IPS DF 4.7 (cell line): ENCODE results near the gene TPPP.
"Not testable (repeated sequence)": the region's sequence is repeated elsewhere in the genome, so short reads cannot be mapped to it uniquely, and the experiment has no call there.

Source experiments
- DNase-seq: peaks from one replicate; pipeline ENCODE4 v3.0.0-alpha.2; 2013; ENCODE audit warnings: low spot score; ENCODE audit errors: extremely low read depth

TPPP gene

DNA sequence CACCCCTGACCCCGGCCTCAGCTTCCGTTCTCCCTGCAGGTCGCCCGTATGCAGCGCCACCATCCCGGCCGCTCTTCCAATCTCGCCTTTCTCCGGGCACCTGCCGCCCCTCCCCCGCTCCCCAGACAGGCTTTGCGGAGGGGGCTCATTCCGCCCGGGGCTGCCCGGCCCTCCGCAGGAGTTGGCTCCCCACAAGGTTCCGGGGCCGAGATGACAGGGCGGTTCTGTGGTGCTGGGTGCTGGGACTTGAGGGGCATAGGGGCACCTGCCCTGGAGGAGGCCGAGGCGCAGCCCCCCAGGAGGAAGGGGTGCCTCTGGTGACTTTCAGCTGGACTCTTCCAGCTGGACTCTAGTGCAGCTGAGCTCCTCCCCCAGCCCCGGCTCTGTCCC, 885 bp upstream of the TPPP start:
- DNase-seq: not testable (repeated sequence)

DNA sequence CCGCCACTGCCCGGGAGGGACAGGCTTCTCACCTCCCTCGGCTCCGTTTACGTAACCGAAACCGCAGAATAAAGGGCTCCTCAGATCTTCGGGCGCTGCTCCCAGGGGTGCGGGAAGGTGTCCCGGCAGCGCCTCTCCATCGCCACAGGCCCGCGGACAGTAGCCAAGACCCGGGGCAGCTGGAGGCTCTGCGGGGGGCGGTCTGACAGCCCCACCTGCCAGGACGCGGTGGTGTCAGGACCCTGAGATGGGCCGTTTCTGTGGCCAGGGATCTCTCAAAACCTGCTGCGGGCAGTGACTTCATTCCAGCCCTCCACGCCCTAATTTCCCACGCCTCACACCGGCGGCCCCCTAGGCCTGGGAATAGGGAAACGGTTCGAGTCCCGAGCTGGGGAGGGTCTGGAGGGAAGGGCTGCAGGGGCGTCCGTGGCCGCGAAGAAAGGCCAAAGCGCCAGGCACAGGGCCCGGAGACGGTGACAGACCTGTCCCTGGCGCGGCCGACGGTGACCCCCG, 567 bp downstream of the TPPP start:
- not testable (repeated sequence) for DNase-seq

DNA sequence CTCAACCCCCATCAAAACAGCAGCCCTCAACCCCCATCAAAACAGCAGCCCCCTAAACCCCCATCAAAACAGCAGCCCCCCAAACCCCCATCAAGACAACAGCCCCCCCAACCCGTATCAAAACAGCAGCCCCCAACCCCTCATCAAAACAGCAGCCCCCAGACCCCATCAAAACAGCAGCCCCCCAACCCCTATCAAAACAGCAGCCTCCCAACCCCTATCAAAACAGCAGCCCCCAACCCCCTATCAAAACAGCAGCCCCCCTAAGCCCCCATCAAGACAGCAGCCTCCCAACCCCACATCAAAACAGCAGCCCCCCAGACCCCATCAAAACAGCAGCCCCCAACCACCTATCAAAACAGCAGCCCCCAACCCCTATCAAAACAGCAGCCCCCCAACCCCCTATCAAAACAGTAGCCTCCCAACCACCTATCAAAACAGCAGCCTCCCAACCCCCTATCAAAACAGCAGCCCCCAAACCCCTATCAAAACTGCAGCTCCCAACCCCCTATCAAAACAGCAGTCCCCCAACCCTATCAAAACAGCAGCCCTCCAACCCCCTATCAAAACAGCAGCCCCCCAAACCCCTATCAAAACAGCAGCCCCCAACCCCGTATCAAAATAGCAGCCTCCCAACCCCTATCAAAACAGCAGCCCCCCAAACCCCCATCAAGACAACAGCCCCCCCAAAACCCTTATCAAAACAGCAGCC, 1.2 kb downstream of the TPPP start:
- no peak for DNase-seq

DNA sequence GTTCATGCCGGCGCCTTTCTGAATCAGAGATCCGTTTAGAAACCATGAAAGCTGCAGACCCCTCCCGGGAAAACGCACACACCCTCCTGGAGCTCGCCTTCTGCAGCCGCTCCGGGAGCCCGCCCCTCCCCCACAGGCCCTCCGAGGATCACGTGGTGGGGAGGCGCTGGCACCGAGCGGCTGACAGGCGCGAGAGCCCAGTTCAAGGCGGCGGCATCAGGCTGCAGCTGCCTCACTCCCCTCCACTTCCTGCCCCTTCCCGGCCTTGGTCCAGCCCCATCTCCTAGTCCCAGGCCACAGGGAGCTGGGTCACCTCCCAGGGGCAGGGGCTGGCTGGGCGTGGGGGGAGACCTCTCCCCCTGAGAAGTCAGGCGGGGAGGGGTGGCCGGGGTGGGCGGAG, 2.1 kb downstream of the TPPP start:
- not testable (repeated sequence) for DNase-seq

DNA sequence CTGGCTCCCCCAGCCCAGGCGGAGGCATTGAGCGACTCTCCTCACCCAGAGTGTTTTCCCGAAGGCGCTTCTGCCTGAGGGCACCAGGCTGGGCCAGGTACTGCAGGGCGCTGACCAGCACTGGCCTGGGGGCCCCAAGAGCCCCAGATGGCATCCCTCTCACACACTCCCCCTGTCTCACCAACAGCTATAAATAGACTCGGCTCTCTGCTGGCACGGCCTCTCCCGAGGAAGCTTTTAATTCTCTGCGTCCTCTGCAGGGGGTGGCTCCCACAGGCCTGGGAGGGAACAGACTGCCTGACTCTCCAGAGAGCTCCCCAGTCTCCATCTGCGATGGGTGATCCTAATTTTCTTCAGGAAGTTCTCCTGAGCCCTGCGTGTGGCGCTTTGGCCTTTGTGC, 2.9 kb downstream of the TPPP start:
- DNase-seq: not testable (repeated sequence)

DNA sequence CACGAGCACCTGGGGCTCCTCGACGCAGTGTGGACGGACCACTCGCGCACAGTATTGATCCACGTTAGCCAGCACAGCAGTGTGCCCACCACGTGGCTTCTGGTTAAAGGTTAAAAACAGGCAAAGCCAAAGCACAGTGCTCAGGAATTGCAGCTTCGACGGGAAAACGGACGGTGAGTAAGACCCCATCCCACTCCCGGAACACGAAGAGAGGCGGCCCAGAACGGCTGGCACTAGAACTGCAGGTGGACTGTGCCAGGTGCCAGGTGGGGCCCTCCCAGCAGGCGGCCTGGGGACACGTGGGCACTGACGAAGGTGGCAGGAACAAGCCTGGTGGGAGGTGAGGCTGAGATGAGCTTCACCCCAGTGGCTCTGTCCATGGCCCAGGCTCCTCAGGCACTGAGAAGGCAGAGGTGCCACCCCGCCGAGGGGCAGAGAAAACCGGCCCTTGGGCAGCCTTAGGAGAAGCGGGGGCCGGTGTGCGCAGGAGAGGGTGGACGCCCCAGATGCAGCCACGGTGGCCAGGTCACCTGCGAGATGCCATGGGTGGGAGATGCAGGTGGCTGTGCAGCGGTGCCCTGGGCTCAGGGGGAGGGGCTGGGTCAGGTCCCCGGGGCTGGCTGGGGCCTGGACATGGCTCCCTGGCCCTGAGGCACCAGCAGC, 4.7 kb downstream of the TPPP start:
- DNase-seq: not testable (repeated sequence)

DNA sequence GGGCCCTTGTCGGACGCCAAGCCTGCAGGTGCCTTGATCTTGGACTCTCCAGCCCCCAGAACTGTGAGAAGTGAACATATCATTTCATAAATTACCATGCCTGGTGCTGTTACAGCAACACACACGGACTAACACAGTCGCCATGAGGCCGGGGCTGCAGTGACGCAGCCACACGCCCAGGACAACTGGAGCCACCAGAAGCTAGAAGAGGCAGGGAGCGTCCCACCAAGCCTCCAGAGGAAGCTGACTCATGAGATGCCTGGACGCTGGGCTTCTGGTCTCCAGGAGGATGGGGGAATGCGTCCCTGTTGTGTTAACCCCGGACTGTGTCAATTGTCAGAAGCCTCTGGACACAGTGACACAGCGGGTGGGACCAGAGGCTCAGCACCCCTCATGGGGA, 6.2 kb downstream of the TPPP start:
- DNase-seq: not testable (repeated sequence)

DNA sequence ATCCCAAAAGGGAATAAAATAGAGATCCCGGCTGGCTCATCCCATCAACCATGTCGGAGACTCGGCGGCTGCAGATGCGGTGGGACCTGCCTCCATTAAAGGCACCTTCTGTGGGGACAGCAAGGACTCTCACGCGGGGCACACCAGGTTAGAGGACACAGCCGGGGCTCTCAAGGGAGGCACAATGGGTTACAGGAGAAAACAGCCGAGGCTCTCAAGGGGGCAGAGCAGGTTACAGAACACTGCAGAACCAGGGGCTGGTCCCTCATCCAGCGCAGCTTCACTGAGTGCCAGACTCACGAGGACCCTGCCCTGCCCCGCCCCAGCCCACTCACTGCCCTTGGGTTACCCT, 7.0 kb downstream of the TPPP start:
- DNase-seq: not testable (repeated sequence)

DNA sequence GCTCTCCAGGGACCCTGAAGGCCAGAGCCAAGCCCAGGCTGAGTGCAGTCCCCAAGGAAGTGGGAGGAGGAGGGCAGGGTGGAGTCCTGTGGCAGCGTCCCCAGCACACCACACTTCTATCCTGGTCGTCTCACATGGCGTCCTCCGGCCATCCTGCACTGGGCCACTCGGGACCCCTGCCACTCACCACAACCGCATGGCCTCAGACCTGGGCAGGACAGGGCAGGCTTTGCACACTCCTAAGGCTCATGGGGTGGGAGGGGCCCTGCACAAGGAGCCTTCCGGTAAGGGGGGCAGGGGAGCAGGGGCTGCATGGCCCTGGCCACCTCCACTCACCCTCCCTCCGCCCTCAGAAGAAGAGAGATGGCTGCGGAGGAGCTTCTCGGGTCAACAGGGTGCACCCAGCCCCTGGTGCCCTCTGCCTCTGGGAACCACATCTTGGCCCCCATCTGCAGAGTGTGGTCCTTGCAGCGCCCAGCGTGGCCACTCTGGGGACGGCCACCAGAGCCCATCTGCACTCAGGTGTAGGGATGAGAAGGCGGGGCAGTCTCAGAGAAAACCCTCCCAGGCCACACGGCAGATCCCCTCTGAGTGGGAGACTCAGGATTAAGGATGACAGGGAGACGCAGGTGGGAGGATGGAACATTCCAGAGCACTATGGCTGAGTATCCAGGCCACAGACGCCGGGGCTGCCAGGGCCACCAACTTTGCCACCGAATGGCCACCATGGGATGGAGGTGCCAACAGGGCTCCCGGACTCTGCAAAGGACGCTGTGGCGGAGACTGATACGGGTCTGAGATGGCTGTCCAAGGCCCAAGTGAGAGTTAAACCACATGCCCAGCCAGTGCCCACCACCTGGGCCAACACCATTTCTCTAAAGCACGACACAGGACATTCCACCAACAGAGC, 7.6 kb downstream of the TPPP start:
- DNase-seq: no peak

DNA sequence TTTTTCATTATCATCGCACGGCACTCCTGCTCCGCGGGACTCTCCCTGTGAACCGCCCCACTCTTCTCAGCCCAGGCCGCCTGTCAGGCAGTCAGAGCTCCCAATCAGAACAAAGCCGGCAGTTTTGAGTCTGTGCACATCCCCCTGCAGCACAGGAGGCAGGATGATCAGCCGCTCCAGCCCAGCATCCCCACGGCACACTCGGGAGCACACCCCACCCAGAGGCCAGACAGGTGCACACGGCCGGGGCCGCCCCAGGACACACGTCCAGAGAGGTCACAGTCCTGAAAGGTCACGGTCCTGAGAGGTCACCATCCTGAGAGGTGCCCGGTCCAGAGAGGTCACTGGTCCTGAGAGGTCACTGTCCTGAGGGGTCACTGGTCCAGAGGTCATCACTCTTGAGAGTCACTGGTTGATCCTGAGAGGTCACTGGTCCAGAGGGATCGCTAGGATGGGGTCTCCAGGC, 8.4 kb downstream of the TPPP start:
- no peak for DNase-seq

DNA sequence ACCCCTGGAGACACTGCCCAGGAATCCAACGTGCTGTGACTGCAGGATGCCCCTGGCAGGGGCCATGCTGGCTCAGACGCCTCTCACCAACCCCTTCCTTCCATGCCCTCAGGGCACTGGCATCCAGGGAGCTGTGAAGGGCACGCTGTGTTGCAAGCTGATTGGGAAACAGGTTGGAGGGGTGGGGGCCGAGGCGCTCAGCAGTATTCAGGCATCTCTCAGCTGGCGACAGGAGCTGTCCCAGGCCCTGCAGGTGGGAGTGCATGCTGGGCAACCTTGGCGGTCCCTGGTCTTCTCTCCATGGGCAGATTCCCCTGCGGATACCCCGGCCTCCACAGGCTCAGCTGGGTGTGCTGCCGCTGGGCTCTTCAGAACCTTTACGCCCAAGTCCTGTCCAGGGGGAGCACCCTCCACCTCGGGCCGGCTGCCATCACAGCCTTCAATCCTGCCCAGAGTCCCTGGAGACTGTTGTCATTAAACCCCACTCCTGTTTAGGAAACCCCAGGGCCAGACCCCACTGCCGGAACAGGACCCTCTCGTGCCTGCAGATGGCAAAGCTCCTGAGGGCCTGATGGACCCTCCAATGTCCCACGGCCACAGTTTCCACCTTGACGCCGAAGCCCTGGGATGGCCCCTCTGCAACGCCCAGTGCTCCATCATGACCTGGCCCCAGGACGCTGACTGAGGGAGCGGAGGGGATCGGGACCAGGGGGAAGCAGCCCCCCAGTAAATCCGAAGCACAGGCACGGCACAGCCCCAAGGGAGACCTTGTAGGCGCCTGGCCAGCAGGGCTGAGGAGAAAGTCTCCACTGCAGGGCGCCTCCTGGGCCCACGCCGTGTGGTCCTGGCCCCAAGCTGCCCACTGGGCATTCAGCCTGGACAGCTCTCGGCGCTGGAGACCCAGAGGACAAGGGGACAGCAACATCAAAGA, 9.3 kb downstream of the TPPP start:
- DNase-seq: no peak

DNA sequence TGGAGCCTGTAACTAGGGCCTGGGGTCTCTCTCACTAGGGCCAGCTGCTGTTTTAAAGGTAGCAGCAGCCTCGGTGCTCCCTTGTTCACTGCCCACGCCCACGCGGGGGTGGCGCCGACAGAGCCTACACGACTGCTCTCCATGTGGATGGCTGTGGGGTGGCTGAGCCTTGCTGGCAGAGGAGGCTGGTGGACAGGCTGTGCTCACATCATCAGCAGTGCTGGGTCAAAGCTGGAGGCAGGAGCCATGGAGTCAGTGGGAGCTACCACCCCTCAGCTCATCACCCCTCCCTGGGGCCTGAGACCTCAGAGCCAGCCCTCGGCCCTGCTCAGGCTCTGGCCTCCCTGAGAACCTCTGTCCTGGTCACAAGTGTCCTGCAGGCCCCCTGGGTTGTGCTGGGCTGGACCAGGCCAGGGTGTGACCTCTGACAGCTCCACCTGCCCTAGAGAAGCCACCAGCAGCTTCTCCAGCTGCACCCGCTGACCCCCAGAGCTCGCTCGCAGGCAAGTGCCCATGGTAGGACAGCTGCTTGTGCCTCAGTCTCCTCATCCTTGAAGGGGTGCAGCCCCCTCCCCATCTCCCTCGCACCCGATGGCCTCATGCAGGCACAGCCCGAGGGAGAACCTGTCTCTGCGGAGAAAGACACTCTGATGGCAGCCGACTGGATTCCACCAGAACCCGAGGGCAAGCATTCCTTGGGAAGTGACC, 10.3 kb downstream of the TPPP start:
- not testable (repeated sequence) for DNase-seq

DNA sequence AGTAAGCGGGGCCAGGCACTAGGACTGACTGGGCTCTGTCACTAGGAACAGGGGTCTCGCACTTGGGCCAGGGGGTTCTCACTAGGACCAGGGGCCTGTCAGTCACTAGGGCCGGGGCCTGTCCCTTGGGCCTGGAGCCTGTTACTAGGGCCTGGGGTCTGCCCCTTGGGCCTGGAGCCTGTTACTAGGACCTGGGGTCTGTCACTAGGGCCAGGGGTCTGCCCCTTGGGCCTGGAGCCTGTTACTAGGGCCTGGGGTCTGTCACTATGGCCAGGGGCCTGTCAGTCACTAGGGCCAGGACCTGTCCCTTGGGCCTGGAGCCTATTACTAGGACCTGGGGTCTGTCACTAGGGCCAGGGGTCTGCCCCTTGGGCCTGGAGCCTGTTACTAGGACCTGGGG, 10.9 kb downstream of the TPPP start:
- DNase-seq: not testable (repeated sequence)

DNA sequence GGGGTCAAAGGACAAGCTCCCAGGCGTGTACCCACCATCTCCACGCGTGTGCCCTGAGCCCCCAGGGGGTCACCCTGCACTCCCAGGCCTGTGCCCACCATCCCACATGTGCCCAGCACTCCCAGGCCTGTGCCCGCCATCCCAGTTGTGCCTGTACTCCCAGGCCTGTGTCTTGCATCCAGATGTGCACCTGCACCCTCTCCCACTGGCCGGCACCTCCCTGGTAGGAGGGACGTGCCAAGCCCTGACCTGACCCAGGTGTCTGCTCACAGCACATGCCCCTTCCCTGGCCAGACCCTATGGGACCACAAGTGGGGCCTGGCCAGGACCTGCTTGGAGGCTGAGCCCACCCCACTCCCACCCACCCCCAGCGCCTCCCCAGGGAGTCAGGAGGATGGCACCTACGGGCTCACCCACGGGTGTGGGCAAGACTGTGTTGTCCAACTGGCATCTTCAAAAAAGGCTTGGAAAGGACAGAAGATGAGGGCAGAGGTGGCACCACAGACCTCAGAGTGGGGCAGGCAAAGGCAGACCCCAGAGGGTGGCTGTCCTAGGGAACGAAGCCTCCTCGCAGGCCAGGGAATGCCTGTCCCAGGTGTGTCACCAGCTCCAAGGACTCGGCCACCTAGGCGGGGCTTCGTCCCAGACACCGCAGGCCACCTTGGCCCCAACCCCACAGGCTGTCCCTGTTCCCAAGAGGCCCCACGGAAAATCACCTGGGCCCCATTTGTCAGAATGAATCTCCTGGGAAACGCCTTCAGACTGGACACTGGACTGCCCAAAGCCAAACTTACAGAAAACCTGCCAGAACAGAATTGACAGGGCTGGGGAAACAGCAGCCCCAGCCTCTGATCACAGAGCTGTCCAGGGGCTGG, 11.6 kb downstream of the TPPP start:
- DNase-seq: not testable (repeated sequence)

DNA sequence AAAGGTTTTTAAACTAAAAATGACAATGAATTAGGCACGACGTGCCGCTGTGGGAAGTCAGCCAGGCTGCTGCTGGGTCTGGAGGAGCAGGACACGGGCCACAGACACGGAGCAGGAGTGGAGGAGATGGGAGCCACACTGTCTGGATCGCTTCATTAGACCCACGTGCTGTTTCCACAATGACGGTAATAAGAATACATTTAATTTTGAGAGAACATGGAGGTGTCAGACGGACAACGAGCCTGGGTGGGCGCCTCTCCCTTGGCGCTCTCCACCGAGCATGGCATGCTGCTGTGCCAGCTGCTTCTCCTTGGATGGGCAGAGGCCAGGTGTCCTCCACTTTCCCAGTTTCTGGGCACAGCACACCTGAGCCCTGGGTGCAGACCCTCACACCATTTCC, 12.3 kb downstream of the TPPP start:
- not testable (repeated sequence) for DNase-seq

DNA sequence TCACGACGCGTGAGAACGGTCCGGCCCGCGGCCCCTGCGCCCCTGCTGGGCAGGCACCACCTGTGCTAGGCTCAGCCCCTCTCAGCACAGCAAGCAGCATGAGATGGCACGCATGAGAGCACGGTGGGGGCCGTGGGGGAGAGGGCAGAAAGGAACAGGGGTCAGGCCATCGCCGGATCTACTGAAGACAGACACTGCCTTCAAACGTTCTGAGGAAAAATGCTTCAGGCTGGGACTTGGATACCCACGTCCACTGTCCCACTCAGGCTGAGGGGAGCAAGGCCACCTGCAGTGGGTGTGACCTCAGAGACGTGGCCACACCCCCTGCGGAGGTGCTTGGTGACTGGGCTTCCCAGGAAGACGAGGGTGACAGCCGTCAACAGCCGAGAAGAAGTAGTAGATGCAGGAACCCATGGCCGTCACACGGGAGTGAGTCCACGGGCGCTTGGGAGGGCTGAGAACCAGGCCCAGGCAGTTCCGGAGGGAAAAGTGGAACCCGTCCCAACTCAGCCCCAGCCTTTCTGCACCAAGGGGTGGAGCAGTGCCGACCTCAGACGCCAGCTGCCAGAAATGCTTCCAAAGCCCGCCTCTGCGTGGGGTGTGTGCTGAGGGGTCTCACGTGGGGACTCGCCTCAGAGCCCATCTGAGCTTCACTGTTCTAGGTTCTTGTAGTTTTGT, 12.9 kb downstream of the TPPP start:
- DNase-seq: not testable (repeated sequence)

DNA sequence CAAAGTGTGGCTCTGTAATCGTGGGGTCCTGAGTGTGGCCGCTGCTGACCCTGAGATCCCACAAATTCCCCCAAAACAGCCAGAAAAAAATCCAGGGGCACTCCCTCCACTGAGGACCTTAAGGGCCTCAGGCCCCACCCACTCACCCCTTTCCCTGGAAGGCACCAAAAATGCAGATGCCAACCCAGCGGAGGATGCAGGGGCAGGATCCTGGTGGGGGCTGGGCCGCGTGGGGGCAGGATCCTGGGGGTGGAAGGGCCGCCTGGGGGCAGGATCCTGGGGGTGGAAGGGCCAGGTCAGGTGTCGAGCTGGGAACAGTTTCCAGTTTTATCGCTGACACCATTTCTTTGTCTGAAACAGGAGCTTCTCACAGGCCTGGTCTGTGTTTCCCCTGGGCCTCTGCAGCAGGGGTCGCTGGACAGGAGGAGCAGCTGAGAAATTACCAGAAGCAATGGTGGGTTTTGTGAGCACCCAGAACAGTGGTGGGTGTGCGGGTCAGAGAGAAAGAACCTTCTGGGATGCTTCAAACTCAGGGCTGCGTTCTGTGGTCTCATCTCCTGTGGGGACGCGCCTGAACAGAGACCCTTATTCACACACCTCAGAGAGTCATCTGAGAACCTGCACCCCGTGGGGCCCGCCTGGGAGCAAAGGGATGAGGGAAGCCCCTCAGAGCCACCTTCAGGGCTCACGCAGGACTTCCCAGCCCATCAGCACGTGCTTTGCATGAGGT, 13.8 kb downstream of the TPPP start:
- not testable (repeated sequence) for DNase-seq

DNA sequence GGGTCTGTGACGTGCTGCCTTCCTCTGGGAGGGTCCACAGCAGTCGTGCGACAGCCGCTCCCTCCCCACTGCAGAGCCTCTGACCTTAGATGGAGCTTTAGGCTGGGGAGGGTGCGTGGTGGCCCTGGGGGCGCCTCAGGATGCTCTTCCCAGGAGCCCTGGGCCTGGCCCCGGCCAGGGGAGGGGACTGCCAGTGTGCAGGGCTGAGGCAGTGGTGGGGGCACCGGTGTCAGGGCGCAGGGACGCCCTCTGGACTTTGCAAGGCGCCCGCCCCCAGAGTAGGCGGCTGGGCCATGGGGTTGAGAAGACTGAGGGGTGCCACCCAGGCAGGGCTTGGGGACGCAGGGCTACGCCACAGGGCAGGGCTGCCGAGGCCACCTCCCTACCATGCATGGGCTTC, 14.6 kb downstream of the TPPP start:
- DNase-seq: not testable (repeated sequence)
